ENCODE results near the gene HSPB1.

DNA sequence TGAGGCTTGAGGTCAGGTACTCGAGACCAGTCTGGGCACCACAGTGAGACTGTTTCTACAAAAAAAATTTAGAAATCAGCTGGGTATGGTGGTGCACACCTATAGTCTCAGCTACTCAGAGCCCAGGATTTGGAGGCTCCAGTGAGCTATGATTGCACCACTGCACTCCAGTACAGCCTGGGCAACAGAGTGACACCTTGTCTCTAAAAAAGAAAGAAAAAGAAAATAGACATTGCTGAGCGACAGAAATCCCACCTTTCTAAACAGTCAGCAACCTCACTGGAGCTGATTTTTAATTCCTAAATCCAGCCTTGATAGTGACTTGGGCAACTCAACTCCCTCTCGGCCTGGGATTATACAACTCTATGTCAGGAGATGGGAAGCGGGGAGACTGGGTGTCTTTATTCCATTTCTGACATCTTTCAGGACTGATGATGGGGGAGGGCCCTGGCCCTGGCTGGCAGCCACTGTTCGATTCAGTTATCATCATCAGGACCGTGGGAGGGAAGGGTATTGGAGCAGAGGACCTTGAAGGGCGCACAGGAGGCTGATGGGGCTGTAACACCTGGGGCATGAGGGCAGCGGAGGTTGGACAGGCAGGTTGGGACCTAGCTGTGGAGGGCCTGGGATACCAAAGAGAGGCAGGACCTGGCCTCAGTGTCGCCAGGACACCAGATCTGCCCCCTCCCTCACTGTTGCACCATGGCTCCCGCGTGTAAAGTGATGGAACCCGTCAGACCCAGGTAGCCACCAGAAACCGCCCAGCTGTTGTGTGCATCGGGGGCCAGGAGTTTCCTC lies 14.7 kb downstream of the HSPB1 start:
- TF ChIP-seq, protein P1, sequence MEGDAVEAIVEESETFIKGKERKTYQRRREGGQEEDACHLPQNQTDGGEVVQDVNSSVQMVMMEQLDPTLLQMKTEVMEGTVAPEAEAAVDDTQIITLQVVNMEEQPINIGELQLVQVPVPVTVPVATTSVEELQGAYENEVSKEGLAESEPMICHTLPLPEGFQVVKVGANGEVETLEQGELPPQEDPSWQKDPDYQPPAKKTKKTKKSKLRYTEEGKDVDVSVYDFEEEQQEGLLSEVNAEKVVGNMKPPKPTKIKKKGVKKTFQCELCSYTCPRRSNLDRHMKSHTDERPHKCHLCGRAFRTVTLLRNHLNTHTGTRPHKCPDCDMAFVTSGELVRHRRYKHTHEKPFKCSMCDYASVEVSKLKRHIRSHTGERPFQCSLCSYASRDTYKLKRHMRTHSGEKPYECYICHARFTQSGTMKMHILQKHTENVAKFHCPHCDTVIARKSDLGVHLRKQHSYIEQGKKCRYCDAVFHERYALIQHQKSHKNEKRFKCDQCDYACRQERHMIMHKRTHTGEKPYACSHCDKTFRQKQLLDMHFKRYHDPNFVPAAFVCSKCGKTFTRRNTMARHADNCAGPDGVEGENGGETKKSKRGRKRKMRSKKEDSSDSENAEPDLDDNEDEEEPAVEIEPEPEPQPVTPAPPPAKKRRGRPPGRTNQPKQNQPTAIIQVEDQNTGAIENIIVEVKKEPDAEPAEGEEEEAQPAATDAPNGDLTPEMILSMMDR (IDR thresholded peaks at IDR 0.05) = no peak
- no peak for TF ChIP-seq POLR2A (IDR thresholded peaks at IDR 0.05)
